Stimulated activated CD8-positive, alpha-beta memory T cell treated with anti-CD3 and anti-CD28 coated beads, Interleukin-12 subunit alpha, Interleukin-12 subunit beta, amount 100 ng/mL, for 24 hours (primary cell): ENCODE data around the gene CNOT3.
"Not testable (repeated sequence)": the region's sequence is repeated elsewhere in the genome, so short reads cannot be mapped to it uniquely, and the experiment has no call there.

Experiments
- DNase-seq: peaks from one replicate; pipeline ENCODE4 v3.0.0-alpha.2; 2020; ENCODE audit errors: extremely low read depth

Gene CNOT3

GRCh38 chr19:54171736-54172431 is 34.3 kb downstream of the CNOT3 start:
- not testable (repeated sequence) for DNase-seq

GRCh38 chr19:54172471-54173358 is 35.2 kb downstream of the CNOT3 start, which contains the start of gene TMC4:
TSS of gene TMC4 (minus strand) at chr19:54173160. CDS start at chr19:54173117, 43 bp downstream.
- no peak for DNase-seq

GRCh38 chr19:54173359-54173699 is 35.8 kb downstream of the CNOT3 start:
- DNase-seq, result no peak

- DNase-seq, result no peak
Measured at GRCh38 chr19:54173951-54174834, 36.6 kb downstream of the CNOT3 start.

GRCh38 chr19:54178581-54179261 is 41.2 kb downstream of the CNOT3 start:
- DNase-seq, result no peak

- DNase-seq, result no peak
Measured at GRCh38 chr19:54179262-54179852, 41.8 kb downstream of the CNOT3 start.

- DNase-seq, result no peak
Measured at GRCh38 chr19:54179921-54180461, 42.4 kb downstream of the CNOT3 start.

GRCh38 chr19:54180691-54181091 is 43.1 kb downstream of the CNOT3 start:
- DNase-seq, result no peak

- not testable (repeated sequence) for DNase-seq
Measured at GRCh38 chr19:54181894-54182293, 44.3 kb downstream of the CNOT3 start.

- no peak for DNase-seq
Measured at GRCh38 chr19:54183431-54183830, 45.9 kb downstream of the CNOT3 start.

GRCh38 chr19:54186351-54186750 is 48.8 kb downstream of the CNOT3 start:
- DNase-seq, result no peak

- no peak for DNase-seq
Measured at GRCh38 chr19:54186934-54187381, 49.4 kb downstream of the CNOT3 start.

GRCh38 chr19:54188215-54188871 is 50.8 kb downstream of the CNOT3 start:
- DNase-seq, result no peak

GRCh38 chr19:54189145-54189734 is 51.7 kb downstream of the CNOT3 start, which contains the start of gene MBOAT7:
TSS of gene MBOAT7 (minus strand) at chr19:54189580. CDS start at chr19:54188508, 1,072 bp downstream.
- no peak for DNase-seq

- DNase-seq, result peak; percentile 100
Measured at GRCh38 chr19:54189735-54190502, 52.4 kb downstream of the CNOT3 start.

- peak; percentile 100 for DNase-seq
Measured at GRCh38 chr19:54190503-54191010, 53.0 kb downstream of the CNOT3 start.

GRCh38 chr19:54191011-54191810 is 53.6 kb downstream of the CNOT3 start, which contains the start of gene TSEN34:
TSS of gene TSEN34 (plus strand) at chr19:54191308. CDS start at chr19:54191365, 57 bp downstream.
- peak; percentile 71 for DNase-seq
